Naive thymus-derived CD8-positive, alpha-beta T cell (primary cell): ENCODE results near the gene SLFN5. TPM values are rescaled to one million over a fixed set of nuclear protein-coding genes. Genes with fewer than 3 reads are reported as not detected.
"Not testable (repeated sequence)": the region's sequence is repeated elsewhere in the genome, so short reads cannot be mapped to it uniquely, and the experiment has no call there.

Source experiments
- ATAC-seq, 2 donors: fragments of 150-1000 bp; cut with Tn5 transposase in 1 of 2; sonication (Bioruptor Pico), chemical (Tn5 transposase) in 1 of 2; 1 replicate in 1 of 2; 2 replicates in 1 of 2; pipeline ENCODE4 v1.10.0; 2021; ENCODE audit warnings: mild to moderate bottlenecking in 2 of 2, moderate library complexity in 2 of 2
- POLR2A ChIA-PET: fragments of 350-600 bp; sonication (Branson Sonifier 250); formaldehyde crosslinking; loops from one replicate; lab custom pipeline; 2021; ENCODE audit warnings: antibody characterized with exemption; lab: Charles Lee
- DNase-seq, 10 donors: peaks; one replicate each; pipeline versions ENCODE4 v3.0.0 to v3.0.0-alpha.2; 2020 to 2022
- H3K27ac Mint-ChIP-seq, 10 donors: one replicate each; pipeline ENCODE4 v1.8.0; 2020 to 2022; ENCODE audit warnings: mild to moderate bottlenecking in 10 of 10, mixed read lengths in 10 of 10, moderate library complexity in 4 of 10, inconsistent platforms in 1 of 10
- H3K27me3 Mint-ChIP-seq, 5 donors: one replicate each; pipeline ENCODE4 v1.8.0; 2021 to 2022; ENCODE audit warnings: mixed read lengths in 5 of 5
- H3K36me3 Mint-ChIP-seq, 3 donors: one replicate each; pipeline ENCODE4 v1.8.0; 2020 to 2022; ENCODE audit warnings: mixed read lengths in 3 of 3, mild to moderate bottlenecking in 2 of 3, inconsistent platforms in 1 of 3
- H3K4me1 Mint-ChIP-seq, 4 donors: one replicate each; pipeline ENCODE4 v1.8.0; 2021 to 2022; ENCODE audit warnings: mixed read lengths in 4 of 4
- H3K4me3 Mint-ChIP-seq, 10 donors: one replicate each; pipeline ENCODE4 v1.8.0; 2020 to 2022; ENCODE audit warnings: mild to moderate bottlenecking in 10 of 10, mixed read lengths in 10 of 10, moderate library complexity in 6 of 10, inconsistent platforms in 1 of 10
- H3K9me3 Mint-ChIP-seq, 9 donors: one replicate each; pipeline ENCODE4 v1.8.0; 2020 to 2022; ENCODE audit warnings: mixed read lengths in 9 of 9, mild to moderate bottlenecking in 3 of 9, inconsistent platforms in 1 of 9, moderate library complexity in 1 of 9
- polyA plus RNA-seq, 3 donors: library from polyadenylated mRNA; unstranded; fragments of 300-500 nt; fragmentation: Illumina TruSeq; gene quantifications; one replicate each; pipeline ENCODE4 v1.2.3, GENCODE V29; 2021
- total RNA-seq, 8 experiments: library from RNA in 2 of 8; stranded (reverse) in 2 of 8; gene quantifications; one replicate each; pipeline ENCODE4 v1.2.3 and lab custom pipeline; 2021 to 2026

Gene SLFN5
- total and polyA plus RNA-seq, 5 experiments from 2014 or later, result 73.8 to 227 (median 161) TPM

DNA sequence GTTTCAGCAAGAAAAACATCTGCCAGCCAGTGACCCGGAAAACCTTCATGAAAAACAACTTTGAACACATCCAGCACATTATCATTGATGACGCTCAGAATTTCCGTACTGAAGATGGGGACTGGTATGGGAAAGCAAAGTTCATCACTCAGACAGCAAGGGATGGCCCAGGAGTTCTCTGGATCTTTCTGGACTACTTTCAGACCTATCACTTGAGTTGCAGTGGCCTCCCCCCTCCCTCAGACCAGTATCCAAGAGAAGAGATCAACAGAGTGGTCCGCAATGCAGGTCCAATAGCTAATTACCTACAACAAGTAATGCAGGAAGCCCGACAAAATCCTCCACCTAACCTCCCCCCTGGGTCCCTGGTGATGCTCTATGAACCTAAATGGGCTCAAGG lies 22.2 kb downstream of the SLFN5 start:
- peaks cover 28 to 76% (median 75%) of the 10 kb centered on the region in 4 donors for H3K4me1 Mint-ChIP-seq
- ATAC-seq, result no peak
- H3K4me3 Mint-ChIP-seq, result peak overlapping the region in 9 of 10 donors; percentile 14 to 69 (median 25)
- no peaks in the 10 kb centered on the region for H3K27me3 Mint-ChIP-seq
- H3K36me3 Mint-ChIP-seq, result peaks cover 30 to 83% (median 50%) of the 10 kb centered on the region in 3 donors
- DNase-seq, result no peak
- POLR2A ChIA-PET, result interaction anchor here (0.6 to 1.5 kb wide), 5 partner anchors 12 to 273 kb away, joined by 3 to 5 read pairs (median 3); no protein-coding TSS in a partner anchor
- peak overlapping the region; percentile 74 to 89 (median 84) for H3K27ac Mint-ChIP-seq
- peaks cover 0 to 2% (median 0%) of the 10 kb centered on the region in 9 donors for H3K9me3 Mint-ChIP-seq

DNA sequence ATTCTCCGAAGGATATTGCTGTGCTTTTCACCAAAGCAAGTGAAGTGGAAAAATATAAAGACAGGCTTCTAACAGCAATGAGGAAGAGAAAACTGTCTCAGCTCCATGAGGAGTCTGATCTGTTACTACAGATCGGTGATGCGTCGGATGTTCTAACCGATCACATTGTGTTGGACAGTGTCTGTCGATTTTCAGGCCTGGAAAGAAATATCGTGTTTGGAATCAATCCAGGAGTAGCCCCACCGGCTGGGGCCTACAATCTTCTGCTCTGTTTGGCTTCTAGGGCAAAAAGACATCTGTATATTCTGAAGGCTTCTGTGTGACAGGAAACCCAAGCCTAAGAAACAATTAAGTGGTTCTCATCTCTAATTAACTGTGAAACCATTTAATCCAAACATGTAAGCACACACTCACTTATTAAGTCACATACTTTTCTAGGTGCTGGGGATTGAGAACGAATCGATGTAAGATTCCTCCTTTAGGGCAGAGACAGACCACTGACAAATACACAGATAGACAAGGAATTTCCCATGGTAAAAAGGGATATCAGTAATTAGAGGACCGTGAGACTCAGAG lies 22.8 kb downstream of the SLFN5 start:
- ATAC-seq (no peak), DNase-seq (no peak)
- Mint-ChIP-seq H3K4me3 (peak overlapping the region in 9 of 10 donors; percentile 25 to 74 (median 59)), H3K36me3 (peaks cover 33 to 81% (median 47%) of the 10 kb centered on the region in 3 donors), H3K9me3 (peaks cover 0 to 2% (median 0%) of the 10 kb centered on the region in 9 donors), H3K27me3 (no peaks in the 10 kb centered on the region), H3K27ac (peak overlapping the region; percentile 74 to 89 (median 84)), H3K4me1 (peaks cover 28 to 76% (median 75%) of the 10 kb centered on the region in 4 donors)
- POLR2A ChIA-PET, result interaction anchor here (0.9 to 3.1 kb wide), 5 partner anchors 8 to 273 kb away, joined by 3 to 20 read pairs (median 3); partner anchors contain the start of gene SLFN5

DNA sequence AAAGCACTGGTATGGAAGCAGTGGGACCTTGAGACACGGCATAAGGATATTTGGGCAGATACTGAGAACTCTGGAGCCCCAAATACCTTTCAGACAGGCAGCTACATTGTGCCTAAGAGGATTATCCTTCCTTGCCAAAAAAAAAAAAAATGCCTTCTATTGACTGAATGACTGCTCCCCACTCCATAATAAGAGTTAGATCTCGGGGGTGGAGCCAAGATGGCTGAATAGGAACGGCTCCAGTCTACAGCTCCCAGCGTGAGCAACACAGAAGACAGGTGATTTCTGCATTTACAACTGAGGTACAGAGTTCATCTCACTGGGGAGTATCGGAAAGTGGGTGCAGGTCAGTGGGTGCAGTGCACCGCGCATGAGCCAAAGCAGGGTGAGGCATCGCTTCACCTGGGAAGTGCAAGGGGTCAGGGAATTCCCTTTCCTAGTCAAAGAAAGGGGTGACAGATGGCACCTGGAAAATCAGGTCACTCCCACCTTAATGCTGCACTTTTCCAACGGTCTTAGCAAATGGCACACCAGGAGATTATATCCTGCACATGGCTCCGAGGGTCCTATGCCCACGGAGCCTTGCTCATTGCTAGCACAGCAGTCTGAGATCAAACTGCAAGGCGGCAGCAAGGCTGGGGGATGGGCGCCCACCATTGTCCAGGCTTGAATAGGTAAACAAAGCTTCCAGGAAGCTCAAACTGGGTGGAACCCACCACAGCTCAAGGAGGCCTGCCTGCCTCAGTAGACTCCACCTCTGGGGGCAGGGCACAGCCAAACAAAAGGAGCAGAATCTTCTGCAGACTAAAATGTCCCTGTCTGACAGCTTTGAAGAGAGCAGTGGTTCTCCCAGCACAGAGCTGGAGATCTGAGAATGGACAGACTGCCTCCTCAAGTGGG lies 31.5 kb downstream of the SLFN5 start:
- Mint-ChIP-seq H3K9me3 (peaks cover 0 to 51% (median 12%) of the 10 kb centered on the region in 9 donors), H3K36me3 (peaks cover 7 to 24% (median 14%) of the 10 kb centered on the region in 3 donors), H3K4me3 (peak overlapping the region; percentile 51 to 83 (median 72)), H3K4me1 (peaks cover 24 to 68% (median 63%) of the 10 kb centered on the region in 4 donors), H3K27ac (peak overlapping the region; percentile 35 to 90 (median 82))
- H3K27me3 Mint-ChIP-seq, ATAC-seq: not testable (repeated sequence)
- peak in 7 of 10 donors; percentile 8 to 73 (median 40) for DNase-seq
- POLR2A ChIA-PET, result interaction anchor here (0.6 to 2.7 kb wide), 11 partner anchors 10 to 262 kb away, joined by 3 to 11 read pairs (median 4); partner anchors contain the start of gene SLFN5

DNA sequence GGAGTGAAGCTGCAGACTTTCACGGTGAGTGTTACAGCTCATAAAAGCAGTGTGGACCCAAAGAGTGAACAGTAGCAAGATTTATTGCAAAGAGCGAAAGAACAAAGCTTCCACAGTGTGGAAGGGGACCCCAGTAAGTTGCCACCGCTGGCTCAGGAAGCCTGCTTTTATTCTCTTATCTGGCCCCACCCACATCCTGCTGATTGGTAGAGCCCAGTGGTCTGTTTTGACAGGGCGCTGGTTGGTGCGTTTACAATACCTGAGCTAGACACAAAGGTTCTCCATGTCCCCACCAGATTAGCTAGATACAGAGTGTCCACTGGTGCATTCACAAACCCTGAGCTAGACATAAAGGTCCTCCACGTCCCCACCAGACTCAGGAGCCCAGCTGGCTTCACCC lies 35.6 kb downstream of the SLFN5 start:
- POLR2A ChIA-PET, result interaction anchor here (1.0 to 1.9 kb wide), 2 partner anchors 35 to 150 kb away, joined by 3 to 4 read pairs; no protein-coding TSS in a partner anchor
- ATAC-seq, H3K27me3 Mint-ChIP-seq, DNase-seq: not testable (repeated sequence)
- H3K27ac Mint-ChIP-seq, result peak overlapping the region in 1 of 10 donors; percentile 47
- peak overlapping the region in 1 of 10 donors; percentile 26 for H3K4me3 Mint-ChIP-seq
- H3K9me3 Mint-ChIP-seq, result peaks cover 0 to 43% (median 12%) of the 10 kb centered on the region in 9 donors
- H3K36me3 Mint-ChIP-seq, result peaks cover 0 to 14% (median 2%) of the 10 kb centered on the region in 3 donors
- peaks cover 23 to 45% (median 43%) of the 10 kb centered on the region in 4 donors for H3K4me1 Mint-ChIP-seq

DNA sequence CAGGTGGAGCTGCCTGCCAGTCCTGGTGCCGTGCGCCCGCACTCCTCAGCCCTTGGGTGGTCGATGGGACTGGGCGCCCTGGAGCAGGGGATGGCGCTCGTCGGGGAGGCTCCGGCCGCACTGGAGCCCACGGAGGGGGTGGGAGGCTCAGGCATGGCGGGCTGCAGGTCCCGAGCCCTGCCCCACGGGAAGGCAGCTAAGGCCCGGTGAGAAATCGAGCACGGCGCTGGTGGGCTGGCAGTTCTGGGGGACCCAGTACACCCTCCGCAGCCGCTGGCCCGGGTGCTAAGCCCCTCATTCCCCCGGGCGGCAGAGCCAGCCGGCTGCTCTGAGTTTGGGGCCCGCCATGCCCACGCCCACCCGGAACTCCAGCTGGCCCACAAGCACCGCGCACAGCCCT lies 36.0 kb downstream of the SLFN5 start:
- not testable (repeated sequence) for H3K4me3 Mint-ChIP-seq, ATAC-seq, DNase-seq, H3K27me3 Mint-ChIP-seq, H3K27ac Mint-ChIP-seq
- H3K4me1 Mint-ChIP-seq, result peaks cover 23 to 41% (median 39%) of the 10 kb centered on the region in 4 donors
- peaks cover 0 to 14% (median 2%) of the 10 kb centered on the region in 3 donors for H3K36me3 Mint-ChIP-seq
- H3K9me3 Mint-ChIP-seq, result peaks cover 0 to 43% (median 12%) of the 10 kb centered on the region in 9 donors
- POLR2A ChIA-PET, result interaction anchor here (0.9 to 1.0 kb wide), 2 partner anchors 28 to 150 kb away, joined by 3 read pairs; no protein-coding TSS in a partner anchor

DNA sequence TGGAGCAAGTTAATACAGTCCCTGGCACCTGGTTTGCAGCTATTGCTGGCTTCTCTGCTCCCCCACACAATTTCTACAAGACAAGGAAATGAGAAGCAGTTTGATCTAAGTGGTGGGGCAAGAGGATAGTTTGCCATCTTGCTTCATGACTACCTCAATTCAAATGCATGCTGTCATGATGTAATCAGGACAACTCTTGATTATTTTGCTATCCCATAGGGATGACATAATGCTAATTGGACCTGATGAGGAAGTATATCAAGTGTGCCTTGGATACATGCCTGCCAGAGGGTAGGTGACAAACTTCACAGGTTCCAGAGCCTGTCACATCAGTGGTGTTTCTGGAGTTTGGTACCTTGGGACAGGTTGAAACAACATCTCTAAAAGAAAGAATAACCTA lies 40.9 kb downstream of the SLFN5 start:
- DNase-seq (no peak), ATAC-seq (no peak)
- no peak overlapping the region for H3K27ac Mint-ChIP-seq

DNA sequence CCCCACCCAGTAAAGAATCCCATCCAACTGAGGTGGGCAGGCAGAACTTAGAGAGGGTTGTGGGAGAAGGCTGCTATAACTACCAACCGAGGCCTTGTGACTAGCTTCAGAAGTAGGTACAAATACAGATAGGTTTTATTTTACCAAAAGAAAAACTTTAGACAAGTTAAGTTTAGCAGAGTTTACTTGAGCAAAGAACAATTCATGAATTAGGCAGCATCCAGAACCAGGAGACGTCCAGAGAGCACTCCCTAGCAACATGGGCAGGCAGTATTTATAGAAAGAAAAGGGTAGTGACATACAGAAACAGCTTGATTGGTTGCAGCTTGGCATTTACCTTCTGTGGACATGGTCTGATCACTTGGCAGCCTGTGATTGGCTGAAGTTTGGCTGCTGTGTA lies 42.1 kb downstream of the SLFN5 start:
- DNase-seq (no peak), ATAC-seq (no peak)
- peaks cover 0 to 10% (median 2%) of the 10 kb centered on the region in 9 donors for H3K9me3 Mint-ChIP-seq
- POLR2A ChIA-PET, result interaction anchor here (0.5 to 3.5 kb wide), 4 partner anchors 11 to 105 kb away, joined by 5 to 11 read pairs (median 7); partner anchors contain the start of gene SLFN5
- peaks cover 0 to 10% (median 0%) of the 10 kb centered on the region in 3 donors for H3K36me3 Mint-ChIP-seq
- H3K4me3 Mint-ChIP-seq, result peak overlapping the region in 2 of 10 donors; percentile 24 to 35
- H3K4me1 Mint-ChIP-seq, result peaks cover 24 to 55% (median 47%) of the 10 kb centered on the region in 4 donors
- no peaks in the 10 kb centered on the region for H3K27me3 Mint-ChIP-seq
- peak overlapping the region in 9 of 10 donors; percentile 50 to 94 (median 84) for H3K27ac Mint-ChIP-seq

More for the DNA sequence above, 40.9 kb downstream of the SLFN5 start:
- POLR2A ChIA-PET, result interaction anchor here (0.6 to 2.3 kb wide), 2 partner anchors 29 to 114 kb away, joined by 3 to 9 read pairs; no protein-coding TSS in a partner anchor
- no peak overlapping the region for H3K4me3 Mint-ChIP-seq
- H3K27me3 Mint-ChIP-seq, result no peaks in the 10 kb centered on the region
- H3K36me3 Mint-ChIP-seq, result peaks cover 0 to 6% (median 0%) of the 10 kb centered on the region in 3 donors
- H3K9me3 Mint-ChIP-seq, result peaks cover 0 to 6% (median 4%) of the 10 kb centered on the region in 9 donors
- peaks cover 21 to 44% (median 37%) of the 10 kb centered on the region in 4 donors for H3K4me1 Mint-ChIP-seq

DNA sequence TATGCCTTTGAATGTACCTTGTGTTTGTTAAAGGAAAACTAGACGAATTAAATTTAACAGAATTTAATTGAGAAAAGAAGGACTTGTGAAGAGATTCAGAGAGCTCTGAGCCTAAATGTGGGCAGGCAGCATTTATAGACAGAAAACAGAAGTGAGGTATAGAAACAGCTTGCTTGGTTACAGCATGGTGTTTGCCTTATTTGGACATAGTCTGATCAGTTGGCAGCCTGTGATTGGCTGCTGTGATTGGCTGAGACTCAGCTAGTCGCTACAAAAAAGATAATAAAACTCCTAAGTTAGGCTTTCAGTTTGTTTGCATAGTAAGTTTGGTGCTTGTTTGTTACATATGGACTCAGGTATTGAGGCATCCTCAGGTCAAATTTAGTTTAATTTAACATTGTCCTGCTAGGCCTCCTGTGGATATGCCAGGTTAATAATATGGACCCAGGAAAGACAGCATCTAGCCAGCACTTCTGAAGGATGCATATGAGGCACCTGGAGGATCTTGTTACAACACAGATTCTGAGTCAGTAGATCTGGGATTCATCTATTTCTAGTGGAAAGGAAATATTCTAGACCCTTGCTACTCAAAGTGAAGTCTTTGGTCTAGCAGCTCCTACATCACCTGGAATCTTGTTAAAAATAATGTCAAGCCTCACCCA lies 43.4 kb downstream of the SLFN5 start:
- Mint-ChIP-seq H3K36me3 (peaks cover 0 to 10% (median 0%) of the 10 kb centered on the region in 3 donors), H3K4me3 (peak overlapping the region; percentile 14 to 64 (median 44)), H3K9me3 (peaks cover 0 to 10% (median 2%) of the 10 kb centered on the region in 9 donors), H3K4me1 (peaks cover 26 to 58% (median 50%) of the 10 kb centered on the region in 4 donors), H3K27me3 (no peaks in the 10 kb centered on the region), H3K27ac (peak overlapping the region; percentile 77 to 94 (median 87))
- POLR2A ChIA-PET, result interaction anchor here (0.5 to 3.5 kb wide), 8 partner anchors 10 to 385 kb away, joined by 3 to 11 read pairs (median 4); partner anchors contain the start of gene SLFN5
- DNase-seq, result peak in 7 of 10 donors; percentile 15 to 62 (median 40)
- peak; percentile 99 for ATAC-seq

DNA sequence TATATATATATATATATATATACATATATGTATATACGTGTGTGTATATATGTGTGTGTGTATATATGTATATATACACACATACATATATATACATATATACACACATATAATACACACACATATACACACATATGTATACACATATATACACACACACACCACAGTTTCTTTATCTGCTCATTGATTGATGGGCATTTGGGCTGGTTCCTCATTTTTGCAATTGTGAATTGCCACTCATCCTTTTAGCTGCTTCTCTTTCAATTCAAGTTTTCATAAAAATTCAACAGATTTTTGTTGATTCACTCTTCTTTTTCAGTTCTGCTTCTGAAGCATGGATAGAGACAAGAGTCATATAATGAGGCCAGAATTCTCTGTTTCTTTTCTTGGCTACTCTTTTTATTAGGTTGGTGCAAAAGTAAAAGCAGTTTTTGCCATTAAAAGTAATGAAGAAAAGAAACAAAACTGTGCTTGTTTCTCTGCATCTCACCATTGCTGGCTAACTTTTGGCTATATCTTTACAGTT lies 44.5 kb downstream of the SLFN5 start:
- H3K4me3 Mint-ChIP-seq, result peak overlapping the region in 1 of 10 donors; percentile 10
- POLR2A ChIA-PET, result interaction anchor here (0.7 to 3.5 kb wide), 4 partner anchors 9 to 384 kb away, joined by 3 to 11 read pairs (median 8); partner anchors contain the start of gene SLFN5
- H3K36me3 Mint-ChIP-seq, result peaks cover 0 to 10% (median 0%) of the 10 kb centered on the region in 3 donors

DNA sequence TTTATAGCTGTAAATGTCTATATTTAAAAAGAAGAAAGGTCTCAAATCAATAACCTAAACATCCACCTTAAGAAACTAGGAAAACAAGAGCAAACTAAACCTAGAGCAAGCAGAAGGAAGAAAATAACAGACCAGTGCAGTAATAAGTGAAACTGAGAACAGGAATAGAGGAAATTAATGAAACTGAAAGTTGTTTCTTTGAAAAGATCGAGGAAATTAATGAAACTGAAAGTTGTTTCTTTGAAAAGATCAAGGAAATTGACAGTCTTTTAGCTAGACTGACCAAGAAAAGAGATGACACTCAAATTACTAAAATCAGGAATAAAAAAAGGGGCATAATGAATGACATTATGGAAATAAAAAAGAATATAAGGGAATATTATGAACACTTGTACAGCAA lies 46.4 kb downstream of the SLFN5 start:
- ATAC-seq, result no peak
- H3K36me3 Mint-ChIP-seq, result peaks cover 0 to 10% (median 0%) of the 10 kb centered on the region in 3 donors
- H3K27me3 Mint-ChIP-seq, result no peaks in the 10 kb centered on the region
- DNase-seq, result peak in 2 of 10 donors; percentile 29 to 35
- peak overlapping the region; percentile 52 to 82 (median 78) for H3K4me3 Mint-ChIP-seq
- POLR2A ChIA-PET, result interaction anchor here (1.2 kb wide), 1 partner anchor 47 kb away, joined by 3 read pairs; the partner anchor contains the start of gene SLFN5
- peaks cover 24 to 58% (median 49%) of the 10 kb centered on the region in 4 donors for H3K4me1 Mint-ChIP-seq
- peaks cover 0 to 10% (median 2%) of the 10 kb centered on the region in 9 donors for H3K9me3 Mint-ChIP-seq
- peak overlapping the region; percentile 83 to 95 (median 87) for H3K27ac Mint-ChIP-seq

More for the DNA sequence above, 44.5 kb downstream of the SLFN5 start:
- H3K9me3 Mint-ChIP-seq, result peaks cover 0 to 10% (median 2%) of the 10 kb centered on the region in 9 donors
- no peaks in the 10 kb centered on the region for H3K27me3 Mint-ChIP-seq
- no peak for DNase-seq
- ATAC-seq, result no peak
- peaks cover 26 to 58% (median 50%) of the 10 kb centered on the region in 4 donors for H3K4me1 Mint-ChIP-seq
- H3K27ac Mint-ChIP-seq, result peak overlapping the region in 4 of 10 donors; percentile 16 to 91 (median 75)

DNA sequence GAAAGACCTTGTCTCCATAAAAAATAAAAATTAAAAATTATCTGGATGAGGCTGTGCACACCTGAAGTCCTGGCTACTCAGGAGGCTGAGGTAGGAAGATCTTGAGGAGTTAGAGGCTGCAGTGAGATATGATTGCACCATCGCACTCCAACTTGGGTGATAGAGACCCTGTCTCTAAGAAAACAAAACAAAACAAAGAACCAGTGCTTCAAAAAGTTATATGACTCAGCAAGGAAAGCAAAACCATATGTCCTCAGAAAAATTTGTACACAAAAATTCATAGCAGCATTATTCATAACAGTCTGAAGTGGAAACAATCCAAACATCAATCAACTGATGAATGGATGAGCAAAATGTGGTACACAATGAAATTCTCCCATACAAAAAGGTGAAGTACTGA lies 48.9 kb downstream of the SLFN5 start:
- POLR2A ChIA-PET, result no interaction called here
- H3K36me3 Mint-ChIP-seq, result peaks cover 0 to 15% (median 10%) of the 10 kb centered on the region in 3 donors

More for the DNA sequence above, 48.9 kb downstream of the SLFN5 start:
- H3K4me3 Mint-ChIP-seq, result no peak overlapping the region
- H3K4me1 Mint-ChIP-seq, result peaks cover 19 to 40% (median 31%) of the 10 kb centered on the region in 4 donors
- DNase-seq (no peak), ATAC-seq (no peak)
- peaks cover 0 to 18% (median 8%) of the 10 kb centered on the region in 9 donors for H3K9me3 Mint-ChIP-seq
- H3K27ac Mint-ChIP-seq, result no peak overlapping the region
- H3K27me3 Mint-ChIP-seq, result peaks cover 0 to 2% (median 0%) of the 10 kb centered on the region in 5 donors
